K562 treated with DMSO at 1 percent for 24 hours (cell line): ENCODE results near the gene ARSD. TPM values are rescaled to one million over a fixed set of nuclear protein-coding genes. Genes with fewer than 3 reads are reported as not detected.

Experiments used
- total RNA-seq: library from RNA; unstranded; fragments of 300-600 nt; gene quantifications from 2 replicates; pipeline ENCODE4 v1.2.3, GENCODE V29; 2022; ENCODE audit warnings: low read depth; ENCODE audit not compliant: insufficient read depth

Gene ARSD
- total RNA-seq, result 0.74 and 0.88 TPM in 2 replicates

DNA sequence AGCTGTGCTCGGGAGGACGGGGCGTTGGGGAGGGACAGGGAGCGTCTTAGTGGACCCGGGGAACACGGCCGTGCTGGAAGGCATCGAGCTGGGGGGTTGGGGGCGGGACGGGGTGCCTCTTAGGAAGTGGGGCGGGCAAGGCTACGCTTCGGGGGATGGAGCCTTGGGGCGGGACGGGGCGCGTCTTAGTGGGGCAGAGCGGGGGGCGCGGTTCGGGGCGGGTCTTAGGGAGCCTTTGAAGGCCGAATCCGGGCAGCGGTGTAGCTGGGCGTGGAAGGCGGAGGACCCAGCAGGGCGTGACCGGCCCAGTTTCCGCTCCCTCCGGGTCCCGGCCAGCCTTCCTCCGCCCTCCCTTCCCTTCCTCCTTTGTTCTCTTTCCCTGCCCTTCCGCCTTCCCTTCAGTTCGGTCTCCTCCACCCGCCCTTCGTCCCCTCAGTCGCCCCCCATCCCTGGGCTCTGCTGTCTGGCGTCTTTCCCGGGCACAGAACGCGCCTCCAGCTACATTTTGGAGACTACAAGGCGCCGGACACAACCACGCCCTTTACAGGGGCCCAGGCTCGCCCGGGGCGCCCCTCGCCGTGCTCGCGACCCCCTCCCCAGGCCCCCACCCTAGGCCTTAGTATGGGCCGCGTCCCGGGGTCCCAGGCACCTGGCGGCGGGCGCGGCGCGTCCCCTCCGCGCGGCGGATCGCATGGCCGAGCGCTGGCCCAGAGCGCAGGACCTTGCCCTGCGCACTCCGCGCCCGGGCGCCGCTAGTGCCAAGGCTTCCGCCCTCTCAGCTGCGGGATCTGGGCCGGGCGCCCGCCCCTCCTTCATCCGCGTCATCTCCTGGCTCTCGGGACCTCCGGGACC lies at the start of gene ARSD:
TSS of gene ARSD (minus strand) at position 757 of the 852 bp plus-strand sequence. CDS start at position 693, 64 bp downstream.

Other genes with a start within 250 kb of the ARSD start
- gene CD99, start 238.0 kb downstream of the ARSD start, total RNA-seq, result 67.2 and 76.8 TPM in 2 replicates
- 0.22 TPM in 1 of 2 replicates, not detected in the other for gene XG, start 177.3 kb downstream of the ARSD start, total RNA-seq
- gene GYG2, start 100.4 kb downstream of the ARSD start, total RNA-seq, result 8.8 and 10.8 TPM in 2 replicates
- not detected in 2 replicates for gene ARSH, start 77.2 kb upstream of the ARSD start, total RNA-seq
- gene ARSF, start 112.1 kb upstream of the ARSD start, total RNA-seq, result not detected in 2 replicates